Stomach (tissue), 9 donors: ENCODE measurements around the gene ALG14. TPM values are rescaled to one million over a fixed set of nuclear protein-coding genes. Genes with fewer than 3 reads are reported as not detected.

Experiments
- DNase-seq, 2 donors: peaks; one replicate each; pipeline versions ENCODE4 v3.0.0 to v3.0.0-alpha.2; 2013 to 2019
- H3K27ac ChIP-seq, 5 donors: fragments of 200-600 bp in 4 of 5; sonication (generic) in 4 of 5; one replicate each; pipeline ENCODE4 v1.5.1; 2013 to 2019; ENCODE audit warnings: mild to moderate bottlenecking in 1 of 5, moderate library complexity in 1 of 5
- H3K27me3 ChIP-seq, 3 donors: fragments of 200-600 bp; sonication (generic); one replicate each; pipeline ENCODE4 v1.5.1; 2017 to 2019; ENCODE audit warnings: mixed run types in 1 of 3
- H3K36me3 ChIP-seq, 4 donors: fragments of 200-600 bp; sonication (generic); 1 replicate in 3 of 4; 2 replicates in 1 of 4; pipeline ENCODE4 v1.5.1; 2016 to 2019
- H3K4me1 ChIP-seq, 4 donors: fragments of 200-600 bp; sonication (generic); one replicate each; pipeline ENCODE4 v1.5.1; 2016 to 2019
- H3K4me3 ChIP-seq, 4 donors: fragments of 200-600 bp; sonication (generic) in 3 of 4; one replicate each; pipeline ENCODE4 v1.5.1; 2016 to 2019; ENCODE audit warnings: mild to moderate bottlenecking in 1 of 4
- H3K9me3 ChIP-seq, 4 donors: fragments of 200-600 bp; sonication (generic); one replicate each; pipeline ENCODE4 v1.5.1; 2016 to 2019
- CTCF ChIP-seq, 7 experiments: fragments of 450-650 bp in 4 of 7; fragments of 200-600 bp in 3 of 7; sonication (generic) in 3 of 7; IDR thresholded peaks; one replicate each; pipeline ENCODE4 v1.5.1; 2016 to 2019; ENCODE audit warnings: antibody characterized with exemption in 7 of 7, control low read depth in 2 of 7, mild to moderate bottlenecking in 1 of 7
- EP300 ChIP-seq: sonication (generic); formaldehyde crosslinking; IDR thresholded peaks from one replicate; pipeline ENCODE4 v1.6.1; 2017; ENCODE audit warnings: antibody characterized with exemption
- POLR2A ChIP-seq, 4 donors: fragments of 450-650 bp; IDR thresholded peaks; one replicate each; pipeline ENCODE4 v1.6.1; 2016; ENCODE audit warnings: antibody characterized with exemption in 4 of 4, control low read depth in 2 of 4, mild to moderate bottlenecking in 1 of 4, moderate library complexity in 1 of 4
- POLR2AphosphoS5 ChIP-seq, 3 donors: sonication (generic); formaldehyde crosslinking; IDR thresholded peaks; one replicate each; pipeline ENCODE4 v1.6.1; 2016; ENCODE audit warnings: antibody characterized with exemption in 3 of 3
- WGBS, 5 donors: extraction: QIAGEN DNeasy Blood & Tissue Kit in 3 of 5; methylation state at CpG; one replicate each; pipeline versions ENCODE4 v1.1.5 to v1.1.7; 2013 to 2018; 5-methylcytosine and 5-hydroxymethylcytosine counted together
- intact Hi-C: fragments of 100-400 bp; cut with DNase I; formaldehyde crosslinking; loops from one replicate; pipeline ENCODE4 v1.15.1; 2023; ENCODE audit warnings: low total_unique reads
- polyA plus RNA-seq, 3 donors: library from polyadenylated mRNA; stranded (reverse); fragments of 200-250 nt; gene quantifications; one replicate each; pipeline ENCODE4 v1.2.3, GENCODE V29; 2013
- total RNA-seq, 5 donors: library from RNA; depleted of rRNA; stranded (reverse); fragments of >200 nt; gene quantifications; one replicate each; pipeline versions ENCODE4 v1.1.0 to v1.2.3, GENCODE V29; 2014 to 2016
- donor health status: healthy with polysubstance abuse.
- donor health status: Bipolar disorder and iron deficiency.
- donor health status: healthy.

Gene ALG14
- total and polyA plus RNA-seq, 8 donors = under 0.01 to 3.5 (median 1.1) TPM; not detected in 1

GRCh38 chr1:95080879-95081278 lies 8.1 kb upstream of the ALG14 start:
- H3K36me3 ChIP-seq = no peaks in the 10 kb centered on the region
- WGBS, 5 donors = 48 to 60% (median 50%) methylated on average over 1 of the region's 1 CpG
- H3K9me3 ChIP-seq = no peaks in the 10 kb centered on the region
- intact Hi-C loops = loop anchor here (10.0 kb wide), 1 partner anchor 154 kb away; the partner anchor contains the start of gene RWDD3
- no peak for DNase-seq
- TF ChIP-seq EP300 (no peak), POLR2AphosphoS5 (IDR thresholded peaks at IDR 0.05) (no peak), CTCF (IDR thresholded peaks at IDR 0.05) (no peak)
- peaks cover 0 to 6% (median 0%) of the 10 kb centered on the region in 4 donors for H3K4me1 ChIP-seq
- H3K27ac ChIP-seq = no peak overlapping the region
- no peaks in the 10 kb centered on the region for H3K27me3 ChIP-seq
- no peak overlapping the region for H3K4me3 ChIP-seq

GRCh38 chr1:95080446-95080845 lies 7.7 kb upstream of the ALG14 start:
- Histone ChIP-seq H3K36me3 (no peaks in the 10 kb centered on the region), H3K9me3 (no peaks in the 10 kb centered on the region), H3K27me3 (no peaks in the 10 kb centered on the region), H3K27ac (no peak overlapping the region), H3K4me1 (peaks cover 0 to 6% (median 0%) of the 10 kb centered on the region in 4 donors), H3K4me3 (no peak overlapping the region)
- intact Hi-C loops = loop anchor here (10.0 kb wide), 1 partner anchor 154 kb away; the partner anchor contains the start of gene RWDD3
- 87 to 97% (median 92%) methylated on average over 1 of the region's 1 CpG for WGBS, 5 donors
- DNase-seq = no peak
- TF ChIP-seq POLR2A (IDR thresholded peaks at IDR 0.05) (no peak), POLR2AphosphoS5 (IDR thresholded peaks at IDR 0.05) (no peak), CTCF (IDR thresholded peaks at IDR 0.05) (no peak), EP300 (no peak)

DNA sequence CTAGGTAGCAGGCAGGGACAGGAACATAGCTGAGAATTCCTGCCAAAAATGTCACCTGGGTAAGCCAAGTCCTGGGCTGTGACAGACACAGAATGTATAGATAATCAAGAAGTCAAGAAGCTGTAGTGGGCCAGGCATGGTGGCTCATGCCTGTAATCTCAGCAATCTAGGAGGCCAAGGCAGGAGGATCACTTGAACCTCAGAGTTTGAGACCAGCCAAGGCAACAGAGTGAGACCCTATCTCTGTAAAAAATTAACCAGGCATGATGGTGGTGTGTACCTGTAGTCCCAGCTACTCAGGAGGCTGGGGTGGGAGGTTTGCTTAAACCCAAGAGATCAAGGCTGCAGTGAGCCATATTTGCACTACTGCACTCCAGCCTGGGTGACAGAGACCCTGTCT lies 3.3 kb upstream of the ALG14 start:
- Histone ChIP-seq H3K27me3 (no peaks in the 10 kb centered on the region), H3K27ac (no peak overlapping the region), H3K36me3 (no peaks in the 10 kb centered on the region), H3K9me3 (no peaks in the 10 kb centered on the region), H3K4me3 (no peak overlapping the region), H3K4me1 (peaks cover 4 to 17% (median 11%) of the 10 kb centered on the region in 4 donors)
- TF ChIP-seq POLR2A (IDR thresholded peaks at IDR 0.05) = no peak
- TF ChIP-seq POLR2AphosphoS5 (IDR thresholded peaks at IDR 0.05) = no peak
- TF ChIP-seq EP300 = no peak
- no peak for DNase-seq
- intact Hi-C loops = no loop called here

DNA sequence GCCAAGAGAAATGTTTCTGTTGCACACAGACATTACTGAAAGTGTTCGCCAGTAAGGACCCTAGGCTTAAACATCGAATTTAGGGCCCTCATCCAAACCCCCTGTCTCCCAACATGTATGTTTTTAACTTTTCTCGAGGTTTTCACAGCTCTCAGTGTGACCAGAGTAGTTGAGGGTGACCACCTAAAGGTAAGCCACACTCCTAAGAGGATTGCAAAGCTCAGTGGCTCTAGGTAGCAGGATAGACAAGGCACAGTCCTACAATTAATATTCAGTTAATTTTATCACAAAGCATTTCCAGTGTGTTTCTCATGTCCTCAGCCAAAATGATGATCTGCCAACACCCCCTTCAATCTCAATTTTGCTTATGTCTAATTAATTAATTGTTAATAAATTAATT lies 695 bp upstream of the ALG14 start:
- no peaks in the 10 kb centered on the region for H3K27me3 ChIP-seq
- 10 to 17% (median 11%) methylated on average over 3 of the region's 3 CpGs for WGBS, 5 donors
- no peak for DNase-seq
- no peaks in the 10 kb centered on the region for H3K9me3 ChIP-seq
- no peak for TF ChIP-seq CTCF (IDR thresholded peaks at IDR 0.05)
- intact Hi-C loops = no loop called here
- H3K27ac ChIP-seq = peak overlapping the region in 4 of 5 donors; percentile 84 to 95 (median 93)
- H3K4me1 ChIP-seq = peaks cover 5 to 21% (median 14%) of the 10 kb centered on the region in 4 donors
- peak overlapping the region; percentile 60 to 71 (median 66) for H3K4me3 ChIP-seq
- no peaks in the 10 kb centered on the region for H3K36me3 ChIP-seq

GRCh38 chr1:95072117-95072516 lies 634 bp downstream of the ALG14 start:
- TF ChIP-seq EP300 (no peak), POLR2AphosphoS5 (IDR thresholded peaks at IDR 0.05) (no peak), CTCF (IDR thresholded peaks at IDR 0.05) (no peak), POLR2A (IDR thresholded peaks at IDR 0.05) (no peak)
- 4 to 9% (median 5%) methylated on average over 7 of the region's 7 CpGs for WGBS, 5 donors
- DNase-seq = peak in 1 of 2 donors; percentile 37
- no peaks in the 10 kb centered on the region for H3K9me3 ChIP-seq
- no peaks in the 10 kb centered on the region for H3K36me3 ChIP-seq
- peak overlapping the region; percentile 60 to 71 (median 66) for H3K4me3 ChIP-seq
- intact Hi-C loops = no loop called here
- peak overlapping the region in 4 of 5 donors; percentile 84 to 95 (median 93) for H3K27ac ChIP-seq
- peaks cover 5 to 21% (median 14%) of the 10 kb centered on the region in 4 donors for H3K4me1 ChIP-seq
- H3K27me3 ChIP-seq = no peaks in the 10 kb centered on the region
